Activated CD4-positive, alpha-beta T cell treated with anti-CD3 and anti-CD28 coated beads for 36 hours (primary cell): ENCODE data around the gene VDAC2. TPM values are rescaled to one million over a fixed set of nuclear protein-coding genes. Genes with fewer than 3 reads are reported as not detected.

Source experiments
- ATAC-seq: fragments of 200-7000 bp; cut with Tn5 transposase; one replicate; pipeline ENCODE4 v1.10.0; 2021; ENCODE audit warnings: mild to moderate bottlenecking, moderate library complexity
- CTCF ChIA-PET: fragments of 350-600 bp; sonication (Branson Sonifier 250); formaldehyde crosslinking; loops from one replicate; lab custom pipeline; 2021; ENCODE audit warnings: antibody characterized with exemption; lab: Charles Lee
- POLR2A ChIA-PET: fragments of 350-600 bp; sonication (Branson Sonifier 250); formaldehyde crosslinking; loops from one replicate; lab custom pipeline; 2021; ENCODE audit warnings: antibody characterized with exemption, inconsistent platforms; lab: Charles Lee
- DNase-seq: peaks from one replicate; pipeline ENCODE4 v3.0.0-alpha.2; 2020
- H3K27ac Mint-ChIP-seq: one replicate; pipeline ENCODE4 v1.8.0; 2021; ENCODE audit warnings: mixed read lengths
- H3K27me3 Mint-ChIP-seq: one replicate; pipeline ENCODE4 v1.8.0; 2021; ENCODE audit warnings: mixed read lengths
- H3K36me3 Mint-ChIP-seq: one replicate; pipeline ENCODE4 v1.8.0; 2021; ENCODE audit warnings: low read depth, mixed read lengths
- H3K4me1 Mint-ChIP-seq: one replicate; pipeline ENCODE4 v1.8.0; 2021; ENCODE audit warnings: mixed read lengths
- H3K4me3 Mint-ChIP-seq: one replicate; pipeline ENCODE4 v1.8.0; 2021; ENCODE audit warnings: mild to moderate bottlenecking, moderate library complexity, mixed read lengths
- H3K9me3 Mint-ChIP-seq: one replicate; pipeline ENCODE4 v1.8.0; 2021; ENCODE audit warnings: low read depth, mixed read lengths
- intact Hi-C, 2 experiments: fragments of 100-400 bp; cut with DNase I in 1 of 2; cut with micrococcal nuclease in 1 of 2; formaldehyde crosslinking; loops; one replicate each; pipeline versions ENCODE4 v1.14.2 to v1.15.1; 2022 to 2024; cut with DNase I, micrococcal nuclease
- total RNA-seq, 2 experiments: library from RNA; stranded (reverse); gene quantifications; one replicate each; pipeline ENCODE4 v1.2.3, GENCODE V29; 2021

Gene VDAC2
- total RNA-seq, 2 experiments from 2014 or later, result 122 to 233 TPM

DNA sequence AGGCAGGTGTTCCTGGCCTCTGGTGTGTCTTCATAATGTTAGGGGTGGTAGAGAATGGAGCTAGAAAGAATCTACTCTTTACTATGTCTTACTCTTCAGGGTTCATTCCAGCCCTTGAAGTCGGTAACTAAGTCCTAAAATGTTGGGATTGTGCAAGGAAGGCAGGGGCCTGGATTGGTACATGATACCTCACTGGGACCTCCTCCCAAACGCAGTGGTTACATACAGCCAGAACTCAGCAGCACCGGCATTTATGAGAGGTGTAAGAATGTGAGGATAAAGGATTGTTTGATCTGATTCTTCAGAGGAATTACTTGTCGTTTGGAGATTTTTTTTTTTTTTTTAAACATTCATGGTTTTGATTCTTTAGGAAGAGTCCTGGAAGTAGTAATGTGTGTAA is 18.2 kb downstream of the VDAC2 start:
- H3K4me1 Mint-ChIP-seq, result peaks cover 60% of the 10 kb centered on the region
- DNase-seq, result no peak
- peak overlapping the region; percentile 69 for H3K27ac Mint-ChIP-seq
- ChIA-PET CTCF (interaction anchor here (0.8 to 10.5 kb wide), 4 partner anchors 19 to 82 kb away, joined by 3 to 129 read pairs (median 4); partner anchors contain the start of gene VDAC2), POLR2A (interaction anchor here (1.6 kb wide), 1 partner anchor 9 kb away, joined by 5 read pairs; no protein-coding TSS in a partner anchor)
- ATAC-seq, result no peak
- intact Hi-C loops, result no loop called here
- no peaks in the 10 kb centered on the region for H3K9me3 Mint-ChIP-seq
- H3K27me3 Mint-ChIP-seq, result no peaks in the 10 kb centered on the region
- H3K36me3 Mint-ChIP-seq, result peaks cover 64% of the 10 kb centered on the region
- no peak overlapping the region for H3K4me3 Mint-ChIP-seq

DNA sequence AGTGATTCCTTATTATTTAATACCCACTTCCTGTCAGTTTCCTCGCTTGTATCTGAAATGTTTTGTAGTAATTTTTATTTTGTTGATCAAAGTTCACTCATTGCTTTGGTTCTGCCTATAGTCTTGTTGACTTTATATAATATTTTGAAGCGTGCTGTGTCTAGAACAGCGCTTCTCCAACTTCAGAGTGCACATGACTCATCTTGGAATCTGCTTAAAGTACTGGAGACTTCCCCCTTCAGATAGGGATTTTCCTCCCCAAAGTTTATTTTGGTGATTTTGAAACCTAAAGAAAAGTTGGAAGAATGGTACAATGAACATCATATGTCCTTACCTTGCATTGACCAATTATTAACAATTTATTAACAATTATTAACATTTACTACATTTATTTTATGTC is 19.4 kb downstream of the VDAC2 start:
- Mint-ChIP-seq H3K27me3 (no peaks in the 10 kb centered on the region), H3K9me3 (no peaks in the 10 kb centered on the region), H3K4me3 (no peak overlapping the region), H3K4me1 (peaks cover 50% of the 10 kb centered on the region), H3K36me3 (peaks cover 55% of the 10 kb centered on the region), H3K27ac (no peak overlapping the region)
- intact Hi-C loops, result loop anchor here (1.0 to 10.0 kb wide), 8 partner anchors 20 to 1443 kb away; partner anchors contain the start of genes VDAC2 (in 2 of the 2), ADK (in 1 of the 2), AP3M1 (in 1 of the 2) and VCL (in 1 of the 2)
- CTCF ChIA-PET, result interaction anchor here (0.5 to 10.5 kb wide), 16 partner anchors 9 to 200 kb away, joined by 3 to 129 read pairs (median 4); partner anchors contain the start of gene VDAC2
- POLR2A ChIA-PET, result interaction anchor here (1.0 to 3.3 kb wide), 3 partner anchors 19 to 42 kb away, joined by 4 to 18 read pairs (median 5); partner anchors contain the start of gene VDAC2
- DNase-seq (no peak), ATAC-seq (no peak)

DNA sequence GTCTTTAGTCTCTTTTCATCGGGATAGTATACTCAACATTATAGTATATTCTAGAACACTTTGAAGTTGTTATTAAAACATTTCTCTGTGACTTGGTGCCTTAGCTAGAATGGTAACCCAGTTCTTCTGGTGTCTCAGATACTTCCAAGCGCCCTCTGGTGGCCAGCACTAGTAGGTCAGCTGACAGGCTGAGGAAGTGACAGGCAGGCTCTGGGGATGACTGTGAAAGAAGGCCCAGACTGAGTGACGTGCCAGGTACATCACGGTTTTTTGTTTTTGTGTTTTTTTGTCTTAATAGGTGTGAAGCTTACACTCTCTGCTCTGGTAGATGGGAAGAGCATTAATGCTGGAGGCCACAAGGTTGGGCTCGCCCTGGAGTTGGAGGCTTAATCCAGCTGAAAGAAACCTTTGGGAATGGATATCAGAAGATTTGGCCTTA is 20.0 kb downstream of the VDAC2 start:
- ATAC-seq (peak; percentile 53), DNase-seq (peak; percentile 98)
- peaks cover 48% of the 10 kb centered on the region for H3K36me3 Mint-ChIP-seq
- intact Hi-C loops, result loop anchor here (1.0 to 10.0 kb wide), 8 partner anchors 20 to 1443 kb away; partner anchors contain the start of genes VDAC2 (in 2 of the 2), ADK (in 1 of the 2), AP3M1 (in 1 of the 2) and VCL (in 1 of the 2)
- POLR2A ChIA-PET, result interaction anchor here (1.0 to 3.3 kb wide), 3 partner anchors 19 to 42 kb away, joined by 4 to 18 read pairs (median 5); partner anchors contain the start of gene VDAC2
- no peaks in the 10 kb centered on the region for H3K9me3 Mint-ChIP-seq
- no peak overlapping the region for H3K4me3 Mint-ChIP-seq
- H3K27ac Mint-ChIP-seq, result peak overlapping the region; percentile 98
- CTCF ChIA-PET, result interaction anchor here (0.5 to 10.5 kb wide), 15 partner anchors 9 to 201 kb away, joined by 3 to 129 read pairs (median 5); partner anchors contain the start of gene VDAC2
- H3K27me3 Mint-ChIP-seq, result no peaks in the 10 kb centered on the region
- peaks cover 44% of the 10 kb centered on the region for H3K4me1 Mint-ChIP-seq

DNA sequence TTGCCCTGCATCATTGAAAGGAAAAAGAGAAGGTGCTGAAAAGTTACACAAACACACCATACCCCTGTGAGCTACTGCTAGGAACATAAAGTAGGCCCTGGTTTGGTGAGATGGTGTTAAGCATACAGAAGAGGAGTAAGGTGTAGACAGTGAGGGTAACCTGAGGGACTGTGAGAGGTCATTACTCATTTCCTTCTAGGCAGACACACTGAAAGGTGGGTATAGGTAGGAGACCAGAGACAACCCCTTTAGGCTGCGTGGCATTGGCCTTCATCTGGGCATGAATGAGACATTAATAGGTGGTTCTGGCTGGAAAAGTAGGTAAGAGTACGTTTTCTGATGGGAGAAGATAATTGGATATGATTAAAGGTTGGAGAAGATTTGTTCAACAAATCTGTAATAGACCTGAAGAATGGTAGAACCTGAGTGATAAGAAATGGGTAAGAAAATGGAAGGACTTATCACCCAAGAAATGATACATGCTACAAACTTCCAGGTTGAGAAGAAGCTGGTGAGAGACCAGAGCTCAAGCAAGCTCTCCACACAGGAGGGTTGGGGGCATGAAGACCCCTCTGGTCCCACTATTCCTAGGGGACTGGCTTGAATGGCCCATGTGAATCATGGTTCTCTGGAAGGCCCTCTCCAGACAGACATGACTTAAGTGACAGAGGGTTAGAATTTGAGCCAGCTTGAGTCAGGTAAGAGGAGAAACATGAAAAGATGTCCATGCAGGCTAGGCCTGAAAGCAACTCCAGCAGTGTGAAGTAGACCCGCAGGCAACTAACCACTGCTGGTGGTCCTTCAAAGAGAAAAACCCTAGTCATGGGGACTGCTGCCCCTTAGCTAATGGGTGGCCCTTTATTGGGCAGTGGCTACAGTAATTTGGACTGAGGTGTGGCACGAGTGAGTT is 21.3 kb downstream of the VDAC2 start:
- DNase-seq (no peak), ATAC-seq (no peak)
- H3K9me3 Mint-ChIP-seq, result no peaks in the 10 kb centered on the region
- peak overlapping the region; percentile 98 for H3K27ac Mint-ChIP-seq
- H3K4me1 Mint-ChIP-seq, result peaks cover 44% of the 10 kb centered on the region
- intact Hi-C loops, result loop anchor here (5.0 to 10.0 kb wide), 5 partner anchors 187 to 1445 kb away; partner anchors contain the start of genes ADK (in 1 of the 2), AP3M1 (in 1 of the 2), VCL (in 1 of the 2) and ZSWIM8 (in 1 of the 2)
- peaks cover 43% of the 10 kb centered on the region for H3K36me3 Mint-ChIP-seq
- H3K4me3 Mint-ChIP-seq, result no peak overlapping the region
- ChIA-PET CTCF (interaction anchor here (1.2 to 10.5 kb wide), 9 partner anchors 9 to 118 kb away, joined by 5 to 129 read pairs (median 8); partner anchors contain the start of gene VDAC2), POLR2A (interaction anchor here (0.7 to 3.3 kb wide), 2 partner anchors 21 to 119 kb away, joined by 4 to 18 read pairs; partner anchors contain the start of gene VDAC2)
- H3K27me3 Mint-ChIP-seq, result no peaks in the 10 kb centered on the region

DNA sequence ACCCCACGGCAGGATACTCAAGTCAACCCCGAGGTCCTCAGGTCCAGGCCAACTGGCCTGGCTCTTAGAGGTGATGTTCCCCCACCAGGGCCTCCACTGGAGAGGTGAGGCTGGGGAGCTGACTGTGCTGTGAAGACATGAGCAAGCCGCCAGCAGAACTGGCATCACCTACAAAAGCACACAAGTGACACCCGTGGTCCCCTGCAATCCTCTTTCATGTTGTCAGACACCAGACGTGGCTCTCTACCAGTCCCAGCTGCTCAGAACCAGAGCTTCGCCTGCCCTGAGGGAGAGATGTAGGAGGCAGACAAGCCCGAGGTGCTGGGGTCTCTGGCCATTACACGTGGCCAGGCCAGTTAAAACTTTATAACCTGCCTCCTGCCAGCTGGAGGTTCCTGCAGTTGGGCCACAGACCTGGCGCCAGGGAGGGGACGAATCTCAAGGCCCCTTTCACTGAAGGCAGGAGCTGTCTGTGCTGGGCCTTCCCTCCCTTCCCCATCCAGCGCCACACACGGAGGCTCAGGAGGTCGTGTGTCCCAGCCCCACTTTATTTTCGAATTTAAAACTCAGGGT is 22.9 kb downstream of the VDAC2 start:
- no peak for ATAC-seq
- peak; percentile 37 for DNase-seq
- intact Hi-C loops, result loop anchor here (1.0 to 10.0 kb wide), 13 partner anchors 23 to 1446 kb away; partner anchors contain the start of genes ADK (in 2 of the 2), KAT6B (in 2 of the 2), SAMD8 (in 2 of the 2) and VDAC2 (in 2 of the 2)
- peak overlapping the region; percentile 89 for H3K27ac Mint-ChIP-seq
- peaks cover 37% of the 10 kb centered on the region for H3K36me3 Mint-ChIP-seq
- no peaks in the 10 kb centered on the region for H3K9me3 Mint-ChIP-seq
- H3K27me3 Mint-ChIP-seq, result no peaks in the 10 kb centered on the region
- peak overlapping the region; percentile 79 for H3K4me3 Mint-ChIP-seq
- peaks cover 43% of the 10 kb centered on the region for H3K4me1 Mint-ChIP-seq
- POLR2A ChIA-PET, result interaction anchor here (3.9 kb wide), 1 partner anchor 23 kb away, joined by 28 read pairs; the partner anchor contains the start of gene VDAC2
- CTCF ChIA-PET, result interaction anchor here (0.6 to 10.5 kb wide), 6 partner anchors 11 to 1355 kb away, joined by 3 to 129 read pairs (median 4); partner anchors contain the start of gene VDAC2

DNA sequence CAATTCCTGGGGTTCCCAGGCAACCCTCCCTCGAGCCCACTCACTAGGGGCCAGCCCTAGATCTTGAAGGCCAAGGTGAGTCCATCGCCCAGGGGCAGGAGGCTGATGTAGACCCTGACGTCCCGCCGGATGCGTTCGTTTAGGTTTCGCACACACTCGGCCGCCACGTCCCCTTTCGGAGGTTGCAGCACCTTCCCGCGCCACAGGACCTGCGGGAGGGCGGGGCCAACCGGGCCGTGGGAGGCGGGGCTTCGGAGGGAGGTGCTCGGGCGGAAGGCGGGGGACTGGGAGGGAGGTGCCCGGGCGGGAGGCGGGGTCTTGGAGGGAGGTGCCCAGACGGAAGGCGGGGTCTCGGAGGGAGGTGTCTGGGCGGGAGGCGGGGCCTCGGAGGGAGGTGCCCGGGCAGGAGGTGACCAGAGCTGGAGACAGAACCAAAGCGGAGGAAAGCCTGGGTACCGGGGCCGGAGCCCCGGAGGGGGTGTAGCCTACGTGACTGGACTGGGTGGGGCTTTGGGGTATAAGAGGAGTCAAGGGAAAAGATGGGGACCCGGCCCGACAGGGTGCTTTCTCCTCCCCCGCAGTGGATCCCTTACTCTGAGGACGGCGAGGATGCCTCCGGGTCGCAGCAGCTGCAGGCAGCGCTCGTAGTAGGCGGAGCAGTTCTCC is 23.6 kb downstream of the VDAC2 start:
- H3K27me3 Mint-ChIP-seq, result no peaks in the 10 kb centered on the region
- peaks cover 37% of the 10 kb centered on the region for H3K4me1 Mint-ChIP-seq
- POLR2A ChIA-PET, result interaction anchor here (0.6 to 3.9 kb wide), 8 partner anchors 10 to 1240 kb away, joined by 3 to 28 read pairs (median 5); partner anchors contain the start of genes KAT6B and VDAC2
- CTCF ChIA-PET, result interaction anchor here (0.6 to 10.5 kb wide), 11 partner anchors 15 to 990 kb away, joined by 3 to 129 read pairs (median 3); partner anchors contain the start of gene VDAC2
- peaks cover 35% of the 10 kb centered on the region for H3K36me3 Mint-ChIP-seq
- H3K27ac Mint-ChIP-seq, result peak overlapping the region; percentile 89
- intact Hi-C loops, result loop anchor here (1.0 to 10.0 kb wide), 13 partner anchors 24 to 1447 kb away; partner anchors contain the start of genes ADK (in 2 of the 2), KAT6B (in 2 of the 2), SAMD8 (in 2 of the 2) and VDAC2 (in 2 of the 2)
- DNase-seq (peak; percentile 100), ATAC-seq (peak; percentile 79)
- peak overlapping the region; percentile 79 for H3K4me3 Mint-ChIP-seq
- H3K9me3 Mint-ChIP-seq, result no peaks in the 10 kb centered on the region

DNA sequence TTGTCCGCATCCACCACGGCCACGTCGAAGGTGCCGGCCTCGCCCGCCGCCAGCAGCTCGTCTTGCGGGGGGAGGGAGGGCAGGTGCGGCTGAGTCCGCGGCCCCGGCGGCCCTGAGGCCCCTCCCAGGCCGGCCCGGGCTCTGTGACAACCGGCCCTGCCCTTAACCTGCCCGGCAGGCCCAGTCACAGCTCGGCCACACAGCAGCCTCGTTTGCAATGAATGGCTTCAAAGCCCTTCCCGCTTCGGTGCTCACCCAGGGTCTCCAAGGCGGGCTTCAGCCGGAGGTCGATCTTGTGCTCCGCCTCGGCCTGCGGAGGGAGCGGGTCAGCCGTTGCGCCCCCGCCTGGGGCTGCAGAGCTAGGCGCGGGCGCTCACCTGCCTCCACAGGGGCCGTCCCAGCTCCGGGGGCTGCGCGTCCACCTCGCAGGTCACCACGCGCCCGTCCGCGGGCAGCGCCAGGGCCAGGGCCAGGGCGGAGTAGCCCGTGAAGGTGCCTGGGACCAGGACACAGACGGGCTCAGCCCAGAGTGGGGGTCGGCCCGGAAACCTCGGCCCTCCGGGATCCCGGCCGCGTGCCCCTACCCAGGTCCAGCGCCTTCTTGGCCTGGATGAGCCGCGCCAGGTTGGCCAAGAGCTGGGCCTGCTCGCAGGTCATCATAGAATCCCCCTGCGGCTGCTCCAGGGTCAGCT is 24.2 kb downstream of the VDAC2 start:
- DNase-seq (no peak), ATAC-seq (peak; percentile 4)
- intact Hi-C loops, result loop anchor here (1.0 to 10.0 kb wide), 15 partner anchors 25 to 1448 kb away; partner anchors contain the start of genes ADK (in 2 of the 2), KAT6B (in 2 of the 2), SAMD8 (in 2 of the 2) and VDAC2 (in 2 of the 2)
- Mint-ChIP-seq H3K27me3 (no peaks in the 10 kb centered on the region), H3K27ac (peak overlapping the region; percentile 58), H3K4me1 (peaks cover 34% of the 10 kb centered on the region), H3K36me3 (peaks cover 34% of the 10 kb centered on the region), H3K9me3 (no peaks in the 10 kb centered on the region), H3K4me3 (peak overlapping the region; percentile 79)
- ChIA-PET POLR2A (interaction anchor here (0.6 to 3.9 kb wide), 8 partner anchors 10 to 1240 kb away, joined by 3 to 28 read pairs (median 5); partner anchors contain the start of genes KAT6B and VDAC2), CTCF (interaction anchor here (0.6 to 10.5 kb wide), 14 partner anchors 16 to 1002 kb away, joined by 3 to 129 read pairs (median 4); partner anchors contain the start of genes SAMD8 and VDAC2)

DNA sequence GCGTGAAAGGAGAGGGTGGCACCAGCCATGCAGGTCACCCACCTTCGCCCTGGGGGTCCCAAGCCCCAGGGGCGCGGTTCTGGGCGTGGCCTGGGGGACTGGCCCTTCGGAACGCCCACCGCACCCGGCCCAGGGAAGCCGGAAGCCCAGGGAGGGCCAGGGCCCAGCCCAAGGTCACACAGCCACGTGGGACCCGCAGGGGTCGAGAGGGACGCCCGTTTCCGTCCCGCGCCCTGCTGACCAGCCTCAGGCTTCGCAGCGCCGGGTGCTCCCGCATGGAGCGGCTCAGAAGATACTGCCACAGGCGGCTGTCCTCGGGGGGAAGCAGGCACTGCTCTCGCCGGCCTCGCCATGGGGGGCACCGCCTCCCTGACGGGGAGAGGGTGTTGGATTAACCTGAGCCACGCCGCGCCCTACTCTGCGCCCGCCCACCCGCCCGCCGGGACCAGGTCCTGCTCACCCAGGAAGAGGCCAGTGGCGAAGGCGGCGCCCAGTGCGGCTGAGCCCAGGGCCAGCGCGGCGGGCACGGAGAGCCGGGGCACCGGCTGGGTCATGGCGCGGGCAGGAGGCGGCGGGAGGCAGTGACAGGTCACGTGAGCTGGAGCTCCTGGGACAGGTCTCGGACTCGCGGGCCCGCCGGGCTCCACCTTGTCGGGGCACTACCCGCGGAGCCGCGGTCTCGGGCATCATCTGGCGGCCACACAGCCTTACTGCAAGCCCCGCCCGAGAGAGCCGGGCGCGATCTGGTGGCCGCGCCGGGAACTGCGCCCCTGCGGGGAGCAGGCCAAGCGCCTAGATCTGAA is 25.0 kb downstream of the VDAC2 start, which contains the start of gene COMTD1:
Gene COMTD1 (minus strand): TSS at position 583 of the 803 bp plus-strand sequence. CDS start 29 bp downstream, at position 554.
- DNase-seq (peak; percentile 98), ATAC-seq (peak; percentile 76)
- H3K36me3 Mint-ChIP-seq, result peaks cover 30% of the 10 kb centered on the region
- peak within 1 kb of the TSS; percentile 79 for H3K4me3 Mint-ChIP-seq
- no peaks in the 10 kb centered on the region for H3K9me3 Mint-ChIP-seq
- intact Hi-C loops, result loop anchor here (1.0 to 10.0 kb wide), 9 partner anchors 47 to 1241 kb away; partner anchors contain the start of gene VCL (in 1 of the 2)
- peaks cover 31% of the 10 kb centered on the region for H3K4me1 Mint-ChIP-seq
- ChIA-PET POLR2A (interaction anchor here (0.6 to 3.9 kb wide), 4 partner anchors 13 to 409 kb away, joined by 3 to 28 read pairs (median 6); partner anchors contain the start of genes KAT6B and VDAC2), CTCF (interaction anchor here (0.5 to 10.5 kb wide), 27 partner anchors 16 to 1110 kb away, joined by 3 to 129 read pairs (median 4); partner anchors contain the start of genes SAMD8 and VDAC2)
- peak within 1 kb of the TSS; percentile 89 for H3K27ac Mint-ChIP-seq
- no peaks in the 10 kb centered on the region for H3K27me3 Mint-ChIP-seq
